DOHH2 (cell line): ENCODE data around the gene SMAP2.

Experiments
- H3F3A ChIP-seq: fragments of 200-600 bp; sonication (generic), shearing (Covaris generic); 2 replicates; pipeline ENCODE4 v1.6.0; 2016; ENCODE audit warnings: antibody characterized with exemption, mild to moderate bottlenecking; ENCODE audit not compliant: control insufficient read depth, insufficient read depth
- H3K27ac ChIP-seq: fragments of 200-600 bp; sonication (generic); 2 replicates; pipeline ENCODE4 v1.5.1; 2014; ENCODE audit warnings: low read depth, mild to moderate bottlenecking, low read length, moderate library complexity
- H3K27me3 ChIP-seq: fragments of 200-600 bp; sonication (generic); 2 replicates; pipeline ENCODE4 v1.6.1; 2014; ENCODE audit warnings: mild to moderate bottlenecking, low read length, mixed read lengths; ENCODE audit not compliant: control insufficient read depth
- H3K36me3 ChIP-seq: fragments of 200-600 bp; sonication (generic); 2 replicates; pipeline ENCODE4 v1.6.1; 2014; ENCODE audit warnings: mild to moderate bottlenecking, low read length, moderate library complexity, mixed read lengths; ENCODE audit not compliant: control insufficient read depth
- H3K4me1 ChIP-seq: fragments of 200-600 bp; sonication (generic); 2 replicates; pipeline ENCODE4 v1.6.1; 2014; ENCODE audit warnings: mild to moderate bottlenecking, low read length, mixed read lengths; ENCODE audit not compliant: control insufficient read depth
- H3K4me2 ChIP-seq: fragments of 200-600 bp; sonication (generic); 2 replicates; pipeline ENCODE4 v1.6.0; 2014; ENCODE audit warnings: mild to moderate bottlenecking, low read length, moderate library complexity
- H3K4me3 ChIP-seq: fragments of 200-600 bp; sonication (generic); 2 replicates; pipeline ENCODE4 v1.5.1; 2014; ENCODE audit warnings: mild to moderate bottlenecking, low read length, mixed read lengths
- H3K79me2 ChIP-seq: fragments of 200-600 bp; sonication (generic); 2 replicates; pipeline ENCODE4 v1.6.1; 2014; ENCODE audit warnings: mild to moderate bottlenecking, low read length, mixed read lengths; ENCODE audit not compliant: control insufficient read depth
- H3K9me2 ChIP-seq: fragments of 200-600 bp; sonication (generic); replicated peaks from 2 replicates; pipeline ENCODE4 v1.6.1; 2014; ENCODE audit warnings: mild to moderate bottlenecking, low read length, mixed read lengths; ENCODE audit not compliant: control insufficient read depth
- H3K9me3 ChIP-seq: fragments of 200-600 bp; sonication (generic); 2 replicates; pipeline ENCODE4 v1.6.1; 2014; ENCODE audit warnings: antibody characterized with exemption, low read length, mixed read lengths; ENCODE audit not compliant: control insufficient read depth, insufficient read depth
- H4K20me1 ChIP-seq: fragments of 200-600 bp; sonication (generic); 2 replicates; pipeline ENCODE4 v1.6.0; 2014; ENCODE audit warnings: low read depth, mild to moderate bottlenecking, antibody characterized with exemption, low read length, moderate library complexity; ENCODE audit not compliant: control insufficient read depth, insufficient read depth
- EZH2phosphoT487 ChIP-seq: fragments of 200-600 bp; sonication (generic); IDR thresholded peaks from 2 replicates; pipeline ENCODE4 v1.6.1; 2017; ENCODE audit warnings: borderline replicate concordance, mild to moderate bottlenecking, antibody characterized with exemption, low read length, moderate library complexity, mixed read lengths
- TF ChIP-seq, protein P1 (sequence below): fragments of 200-600 bp; sonication (generic); IDR thresholded peaks from one replicate; pipeline ENCODE4 v1.5.1; 2014; ENCODE audit warnings: antibody characterized with exemption, mild to moderate bottlenecking, low read depth, low read length; ENCODE audit not compliant: poor library complexity, severe bottlenecking

The SMAP2 gene

DNA sequence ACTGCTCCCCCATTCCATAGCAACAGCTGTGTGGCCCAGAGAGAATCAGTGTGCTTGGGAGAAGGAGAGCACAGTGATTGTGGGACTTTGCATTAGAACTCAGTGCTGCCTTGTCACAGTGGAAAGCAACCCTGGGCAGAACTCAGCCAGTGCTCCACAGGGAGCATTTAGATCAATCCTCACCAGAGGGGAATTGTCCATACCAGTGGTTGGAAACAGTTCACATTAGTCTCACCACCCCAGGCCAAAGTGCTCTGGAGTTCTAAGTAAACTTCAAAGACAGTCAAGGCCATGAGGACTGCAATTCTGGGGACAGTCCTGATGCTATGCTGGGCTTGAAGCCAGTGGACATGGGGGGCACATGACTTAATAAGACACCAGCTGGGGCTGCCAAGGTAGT lies 12.9 kb upstream of the SMAP2 start:
- Histone ChIP-seq H3F3A (no peaks in the 10 kb centered on the region), H3K9me2 (no peaks in the 10 kb centered on the region), H4K20me1 (no peaks in the 10 kb centered on the region), H3K27me3 (no peaks in the 10 kb centered on the region), H3K4me3 (no peak overlapping the region), H3K36me3 (no peaks in the 10 kb centered on the region), H3K4me2 (no peak overlapping the region), H3K9me3 (peaks cover 9% of the 10 kb centered on the region), H3K79me2 (no peaks in the 10 kb centered on the region), H3K27ac (no peak overlapping the region), H3K4me1 (peaks cover 17% of the 10 kb centered on the region)
- TF ChIP-seq, protein P1, sequence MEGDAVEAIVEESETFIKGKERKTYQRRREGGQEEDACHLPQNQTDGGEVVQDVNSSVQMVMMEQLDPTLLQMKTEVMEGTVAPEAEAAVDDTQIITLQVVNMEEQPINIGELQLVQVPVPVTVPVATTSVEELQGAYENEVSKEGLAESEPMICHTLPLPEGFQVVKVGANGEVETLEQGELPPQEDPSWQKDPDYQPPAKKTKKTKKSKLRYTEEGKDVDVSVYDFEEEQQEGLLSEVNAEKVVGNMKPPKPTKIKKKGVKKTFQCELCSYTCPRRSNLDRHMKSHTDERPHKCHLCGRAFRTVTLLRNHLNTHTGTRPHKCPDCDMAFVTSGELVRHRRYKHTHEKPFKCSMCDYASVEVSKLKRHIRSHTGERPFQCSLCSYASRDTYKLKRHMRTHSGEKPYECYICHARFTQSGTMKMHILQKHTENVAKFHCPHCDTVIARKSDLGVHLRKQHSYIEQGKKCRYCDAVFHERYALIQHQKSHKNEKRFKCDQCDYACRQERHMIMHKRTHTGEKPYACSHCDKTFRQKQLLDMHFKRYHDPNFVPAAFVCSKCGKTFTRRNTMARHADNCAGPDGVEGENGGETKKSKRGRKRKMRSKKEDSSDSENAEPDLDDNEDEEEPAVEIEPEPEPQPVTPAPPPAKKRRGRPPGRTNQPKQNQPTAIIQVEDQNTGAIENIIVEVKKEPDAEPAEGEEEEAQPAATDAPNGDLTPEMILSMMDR, result no peak
- TF ChIP-seq EZH2phosphoT487, result no peak

DNA sequence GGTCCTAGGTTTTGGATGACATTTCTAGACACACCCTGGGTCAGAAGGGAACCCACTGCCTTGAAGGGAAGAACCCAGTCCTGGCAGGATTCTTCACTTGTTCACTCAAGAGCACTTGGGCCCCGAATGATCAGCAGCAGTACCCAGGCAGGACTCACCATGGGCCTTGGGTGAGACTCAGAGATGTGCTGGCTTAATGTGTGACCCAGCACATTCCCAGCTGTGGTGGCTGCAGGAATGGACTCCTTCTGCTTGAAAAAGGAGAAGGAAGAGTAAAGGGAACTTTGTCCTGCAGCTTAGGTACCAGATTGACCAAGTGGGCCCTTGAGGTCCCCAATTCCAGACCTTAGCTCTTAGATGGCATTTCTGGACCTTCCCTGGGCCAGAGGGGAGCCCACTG lies 12.3 kb upstream of the SMAP2 start:
- H3K27ac ChIP-seq, result no peak overlapping the region
- H3K4me2 ChIP-seq, result no peak overlapping the region
- no peak overlapping the region for H3K4me3 ChIP-seq
- H3K36me3 ChIP-seq, result no peaks in the 10 kb centered on the region
- H4K20me1 ChIP-seq, result no peaks in the 10 kb centered on the region
- no peaks in the 10 kb centered on the region for H3F3A ChIP-seq
- TF ChIP-seq EZH2phosphoT487, result no peak
- TF ChIP-seq, protein P1, result no peak
- peaks cover 17% of the 10 kb centered on the region for H3K4me1 ChIP-seq
- H3K9me2 ChIP-seq, result no peaks in the 10 kb centered on the region
- H3K9me3 ChIP-seq, result peaks cover 9% of the 10 kb centered on the region
- no peaks in the 10 kb centered on the region for H3K27me3 ChIP-seq
- H3K79me2 ChIP-seq, result no peaks in the 10 kb centered on the region

DNA sequence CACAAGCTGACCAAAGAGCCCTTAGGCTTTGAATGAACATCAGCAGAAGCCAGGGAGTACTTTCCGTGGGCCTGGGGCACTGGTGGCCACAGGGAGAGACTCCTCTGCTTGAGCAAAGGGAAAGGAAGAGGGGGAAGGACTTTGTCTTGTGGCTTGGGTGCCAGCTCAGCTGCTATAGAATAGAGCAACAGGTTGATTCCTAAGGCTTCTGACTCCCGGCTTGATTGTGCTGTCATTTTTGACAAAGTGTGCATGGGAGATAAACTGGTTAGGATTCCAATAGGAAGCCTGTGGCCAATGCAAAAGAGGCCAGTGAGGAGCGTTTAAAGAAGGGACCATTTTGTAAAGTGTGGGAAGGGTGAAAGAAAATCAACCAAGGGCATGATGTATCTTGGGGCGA lies 11.9 kb upstream of the SMAP2 start:
- Histone ChIP-seq H3K9me2 (no peaks in the 10 kb centered on the region), H3K79me2 (no peaks in the 10 kb centered on the region), H3K36me3 (no peaks in the 10 kb centered on the region), H4K20me1 (no peaks in the 10 kb centered on the region), H3K9me3 (peaks cover 9% of the 10 kb centered on the region), H3F3A (no peaks in the 10 kb centered on the region), H3K27me3 (no peaks in the 10 kb centered on the region), H3K4me1 (peaks cover 16% of the 10 kb centered on the region), H3K4me3 (no peak overlapping the region), H3K4me2 (no peak overlapping the region), H3K27ac (no peak overlapping the region)
- TF ChIP-seq EZH2phosphoT487, result no peak
- TF ChIP-seq, protein P1, result no peak

DNA sequence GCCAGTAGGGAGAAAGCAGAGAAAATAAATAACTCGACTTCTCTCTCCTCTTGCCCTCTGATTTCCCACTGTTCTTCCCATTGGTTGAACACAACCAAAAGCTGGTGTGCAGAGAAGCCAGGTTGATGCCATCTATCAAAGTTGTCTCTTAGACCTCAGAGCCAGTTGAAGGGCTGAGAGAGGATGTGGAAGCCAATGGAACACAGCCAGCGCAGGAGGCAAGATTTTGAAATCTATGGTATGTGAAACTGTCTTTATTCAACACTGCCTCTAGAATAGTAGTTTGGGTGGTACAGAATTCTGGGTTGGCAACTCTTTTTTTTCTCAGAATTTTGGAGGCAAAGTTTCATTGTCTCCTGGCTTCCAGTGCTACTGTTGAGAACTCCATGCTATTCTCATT lies 11.3 kb upstream of the SMAP2 start:
- Histone ChIP-seq H3K27ac (no peak overlapping the region), H3K27me3 (no peaks in the 10 kb centered on the region), H4K20me1 (no peaks in the 10 kb centered on the region), H3K9me2 (no peaks in the 10 kb centered on the region), H3K4me2 (no peak overlapping the region), H3K4me3 (no peak overlapping the region), H3K36me3 (no peaks in the 10 kb centered on the region), H3K4me1 (peaks cover 11% of the 10 kb centered on the region), H3K79me2 (no peaks in the 10 kb centered on the region), H3K9me3 (peaks cover 6% of the 10 kb centered on the region), H3F3A (no peaks in the 10 kb centered on the region)
- no peak for TF ChIP-seq EZH2phosphoT487
- TF ChIP-seq, protein P1, result no peak
